HUES6 (cell line): ENCODE results near the gene ANKRD11.

ENCODE experiments used
- H3K27ac ChIP-seq: 2 replicates; pipeline ENCODE4 v1.7.0; 2013; ENCODE audit warnings: low read depth, mild to moderate bottlenecking, low read length, inconsistent platforms
- H3K27me3 ChIP-seq: 2 replicates; pipeline ENCODE4 v1.6.1; 2013; ENCODE audit warnings: low read length; ENCODE audit not compliant: control insufficient read depth, insufficient read depth
- H3K36me3 ChIP-seq: 2 replicates; pipeline ENCODE4 v1.6.1; 2013; ENCODE audit warnings: low read length; ENCODE audit not compliant: control insufficient read depth, insufficient read depth
- H3K4me1 ChIP-seq: 2 replicates; pipeline ENCODE4 v1.6.1; 2013; ENCODE audit warnings: low read length; ENCODE audit not compliant: control insufficient read depth, insufficient read depth
- H3K4me3 ChIP-seq: 2 replicates; pipeline ENCODE4 v1.5.1; 2013; ENCODE audit warnings: low read depth, low read length
- H3K9ac ChIP-seq: one replicate; pipeline ENCODE4 v1.6.1; 2013; ENCODE audit warnings: mild to moderate bottlenecking, low read length
- H3K9me3 ChIP-seq: 2 replicates; pipeline ENCODE4 v1.6.1; 2013; ENCODE audit warnings: low read depth, low read length; ENCODE audit not compliant: control insufficient read depth, insufficient read depth

The ANKRD11 gene

DNA sequence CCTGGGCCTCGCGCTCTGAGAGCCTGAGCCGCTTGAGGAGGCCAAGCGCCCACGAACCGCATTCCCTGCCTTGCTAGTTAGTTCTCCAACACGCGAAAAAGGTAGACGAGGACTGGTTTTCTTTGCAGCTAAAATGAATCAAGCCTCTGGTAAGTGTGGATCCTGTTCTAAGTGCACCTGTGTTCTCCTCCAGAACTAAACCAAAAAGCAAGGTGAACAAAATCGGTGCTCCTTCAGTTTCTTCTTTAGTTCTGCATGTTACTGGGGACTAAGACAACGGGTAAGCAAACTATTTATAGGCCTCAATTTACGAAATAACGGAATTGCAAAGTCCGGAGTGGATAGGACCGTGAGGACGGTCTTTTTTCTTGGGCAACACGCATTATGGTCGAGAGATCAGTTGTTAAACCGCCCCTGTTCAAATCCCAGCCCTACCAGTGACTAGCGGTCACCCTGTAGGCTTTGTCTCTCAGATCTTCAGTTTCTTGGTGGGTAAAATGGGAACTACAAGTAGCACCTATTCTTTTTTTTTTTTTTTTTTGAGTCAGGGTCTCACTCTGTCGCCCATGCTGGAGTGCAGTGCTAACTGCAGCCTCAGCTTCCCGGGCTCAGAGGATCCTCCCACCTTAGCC, 993 bp upstream of the ANKRD11 start:
- H3K4me3 ChIP-seq, result peak overlapping the region; percentile 72
- H3K9me3 ChIP-seq, result no peaks in the 10 kb centered on the region
- peak overlapping the region; percentile 75 for H3K9ac ChIP-seq
- H3K36me3 ChIP-seq, result no peaks in the 10 kb centered on the region
- H3K27ac ChIP-seq, result no peak overlapping the region
- H3K4me1 ChIP-seq, result peaks cover 20% of the 10 kb centered on the region
- no peaks in the 10 kb centered on the region for H3K27me3 ChIP-seq

- peak overlapping the region; percentile 54 for H3K4me3 ChIP-seq
- no peaks in the 10 kb centered on the region for H3K27me3 ChIP-seq
- peaks cover 29% of the 10 kb centered on the region for H3K4me1 ChIP-seq
- H3K9me3 ChIP-seq, result no peaks in the 10 kb centered on the region
- H3K9ac ChIP-seq, result peak overlapping the region; percentile 79
- no peaks in the 10 kb centered on the region for H3K36me3 ChIP-seq
- no peak overlapping the region for H3K27ac ChIP-seq
Observed at GRCh38 chr16:89489898-89490438, 393 bp downstream of the ANKRD11 start.

GRCh38 chr16:89489040-89489897, 1.1 kb downstream of the ANKRD11 start:
- Histone ChIP-seq H3K27ac (peak overlapping the region; percentile 80), H3K4me1 (peaks cover 33% of the 10 kb centered on the region), H3K9ac (peak overlapping the region; percentile 83), H3K27me3 (no peaks in the 10 kb centered on the region), H3K9me3 (no peaks in the 10 kb centered on the region), H3K4me3 (peak overlapping the region; percentile 74), H3K36me3 (no peaks in the 10 kb centered on the region)

DNA sequence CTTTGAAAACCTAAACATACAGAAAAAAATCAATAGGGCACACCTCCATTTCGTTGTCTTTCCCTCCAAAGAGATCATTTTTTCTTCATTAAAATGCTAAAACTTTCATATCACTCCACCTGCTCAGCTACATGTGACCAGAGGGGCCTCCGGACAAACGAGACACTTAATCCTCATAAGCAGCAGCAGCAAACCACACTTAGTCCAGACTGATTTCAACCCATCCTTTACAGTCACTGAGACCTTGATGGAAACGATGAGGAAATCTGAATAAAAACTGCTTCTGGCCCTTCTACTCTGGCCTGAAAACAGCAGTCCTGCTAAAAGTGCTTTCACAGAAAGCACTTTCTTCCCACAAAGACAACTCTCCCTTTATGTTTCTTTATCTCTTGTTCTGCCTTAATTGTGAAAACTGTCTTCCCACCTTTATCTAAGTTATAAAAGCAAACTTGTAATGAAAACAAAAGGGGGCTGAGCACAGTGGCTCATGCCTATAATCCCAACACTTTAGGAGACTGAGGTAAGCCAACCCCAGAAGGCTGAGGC, 4.6 kb downstream of the ANKRD11 start:
- H3K36me3 ChIP-seq, result 0 out of 2 replicates have a peak, but pooled peaks cover 5% of the 10 kb centered on the region
- H3K27me3 ChIP-seq, result no peaks in the 10 kb centered on the region
- H3K27ac ChIP-seq, result no peak overlapping the region
- H3K9me3 ChIP-seq, result no peaks in the 10 kb centered on the region
- H3K9ac ChIP-seq, result no peak overlapping the region
- H3K4me3 ChIP-seq, result no peak overlapping the region
- peaks cover 56% of the 10 kb centered on the region for H3K4me1 ChIP-seq

GRCh38 chr16:89484923-89485679, 5.3 kb downstream of the ANKRD11 start:
- Histone ChIP-seq H3K9ac (no peak overlapping the region), H3K27me3 (no peaks in the 10 kb centered on the region), H3K4me1 (peaks cover 60% of the 10 kb centered on the region), H3K36me3 (0 out of 2 replicates have a peak, but pooled peaks cover 5% of the 10 kb centered on the region), H3K4me3 (no peak overlapping the region), H3K27ac (no peak overlapping the region), H3K9me3 (no peaks in the 10 kb centered on the region)

GRCh38 chr16:89484041-89484501, 6.3 kb downstream of the ANKRD11 start:
- H3K27me3 ChIP-seq, result no peaks in the 10 kb centered on the region
- H3K9ac ChIP-seq, result no peak overlapping the region
- H3K4me3 ChIP-seq, result no peak overlapping the region
- no peaks in the 10 kb centered on the region for H3K9me3 ChIP-seq
- H3K4me1 ChIP-seq, result peaks cover 61% of the 10 kb centered on the region
- H3K36me3 ChIP-seq, result 0 out of 2 replicates have a peak, but pooled peaks cover 5% of the 10 kb centered on the region
- H3K27ac ChIP-seq, result no peak overlapping the region

GRCh38 chr16:89482817-89483205, 7.5 kb downstream of the ANKRD11 start:
- peaks cover 61% of the 10 kb centered on the region for H3K4me1 ChIP-seq
- no peak overlapping the region for H3K27ac ChIP-seq
- no peaks in the 10 kb centered on the region for H3K9me3 ChIP-seq
- H3K36me3 ChIP-seq, result 0 out of 2 replicates have a peak, but pooled peaks cover 5% of the 10 kb centered on the region
- H3K9ac ChIP-seq, result peak overlapping the region; percentile 1
- no peak overlapping the region for H3K4me3 ChIP-seq
- no peaks in the 10 kb centered on the region for H3K27me3 ChIP-seq

GRCh38 chr16:89482150-89482816, 8.1 kb downstream of the ANKRD11 start:
- H3K36me3 ChIP-seq, result 0 out of 2 replicates have a peak, but pooled peaks cover 5% of the 10 kb centered on the region
- no peak overlapping the region for H3K27ac ChIP-seq
- H3K9me3 ChIP-seq, result no peaks in the 10 kb centered on the region
- no peaks in the 10 kb centered on the region for H3K27me3 ChIP-seq
- peaks cover 59% of the 10 kb centered on the region for H3K4me1 ChIP-seq
- H3K4me3 ChIP-seq, result no peak overlapping the region
- peak overlapping the region; percentile 1 for H3K9ac ChIP-seq

DNA sequence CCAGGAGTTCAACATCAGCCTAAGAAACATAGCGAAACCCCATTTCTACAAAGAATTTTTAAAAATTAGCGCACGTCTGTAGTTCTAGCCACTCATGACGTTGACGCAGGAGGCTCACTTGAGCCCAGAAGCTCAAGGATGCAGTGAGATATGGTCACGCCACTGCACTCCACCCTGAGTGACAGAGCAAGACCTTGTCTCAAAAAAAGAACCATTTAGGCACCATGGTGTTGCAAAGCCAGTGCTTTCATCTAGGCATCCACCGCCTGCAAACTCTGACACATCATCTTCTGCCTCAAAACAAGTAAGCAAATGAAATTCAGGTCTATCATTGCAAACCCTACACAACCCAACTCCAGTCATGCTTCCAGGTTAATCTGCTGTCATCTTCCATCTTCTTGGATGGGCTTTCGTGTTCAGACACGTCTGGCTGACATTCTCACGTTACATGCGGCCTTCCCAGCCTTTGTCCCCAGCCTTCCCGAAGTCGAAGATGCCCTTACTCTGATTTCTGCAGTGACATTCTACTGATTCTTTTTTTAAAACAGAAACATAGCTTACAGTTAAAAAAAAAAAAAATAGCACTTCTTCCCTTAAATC, 8.9 kb downstream of the ANKRD11 start:
- 0 out of 2 replicates have a peak, but pooled peaks cover 5% of the 10 kb centered on the region for H3K36me3 ChIP-seq
- H3K9me3 ChIP-seq, result no peaks in the 10 kb centered on the region
- no peak overlapping the region for H3K27ac ChIP-seq
- peaks cover 62% of the 10 kb centered on the region for H3K4me1 ChIP-seq
- no peak overlapping the region for H3K4me3 ChIP-seq
- no peak overlapping the region for H3K9ac ChIP-seq
- no peaks in the 10 kb centered on the region for H3K27me3 ChIP-seq
